GM10266 (cell line): ENCODE measurements around the gene FDPS.

Experiments
- DNase-seq: peaks from one replicate; pipeline ENCODE4 v3.0.0; 2012; ENCODE audit errors: extremely low spot score
- TF ChIP-seq, protein P1 (sequence below): IDR thresholded peaks from 2 replicates; pipeline ENCODE4 v1.5.1; 2012; ENCODE audit warnings: mild to moderate bottlenecking, low read depth; ENCODE audit not compliant: control insufficient read depth, insufficient read depth; ENCODE audit errors: missing control alignments

The FDPS gene

DNA sequence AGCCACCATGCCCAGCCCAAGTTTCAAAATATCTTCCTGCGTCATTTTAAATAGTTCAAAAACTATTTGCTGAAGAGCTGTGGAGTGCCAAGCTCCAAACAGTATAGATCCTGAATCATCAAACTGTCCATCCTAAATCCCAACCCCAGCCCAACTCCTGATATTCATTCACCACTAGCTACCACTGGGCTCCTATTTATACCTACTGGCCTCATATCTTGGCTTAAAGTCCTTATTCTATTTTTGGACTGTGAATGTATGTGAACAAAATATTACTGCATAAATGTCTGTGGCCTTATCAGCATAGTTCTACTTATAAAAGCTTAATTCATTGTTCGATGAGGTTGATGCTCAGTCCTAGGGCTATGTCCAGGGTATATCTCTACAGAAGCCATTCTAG, 41.3 kb upstream of the FDPS start:
- DNase-seq, result no peak
- TF ChIP-seq, protein P1, sequence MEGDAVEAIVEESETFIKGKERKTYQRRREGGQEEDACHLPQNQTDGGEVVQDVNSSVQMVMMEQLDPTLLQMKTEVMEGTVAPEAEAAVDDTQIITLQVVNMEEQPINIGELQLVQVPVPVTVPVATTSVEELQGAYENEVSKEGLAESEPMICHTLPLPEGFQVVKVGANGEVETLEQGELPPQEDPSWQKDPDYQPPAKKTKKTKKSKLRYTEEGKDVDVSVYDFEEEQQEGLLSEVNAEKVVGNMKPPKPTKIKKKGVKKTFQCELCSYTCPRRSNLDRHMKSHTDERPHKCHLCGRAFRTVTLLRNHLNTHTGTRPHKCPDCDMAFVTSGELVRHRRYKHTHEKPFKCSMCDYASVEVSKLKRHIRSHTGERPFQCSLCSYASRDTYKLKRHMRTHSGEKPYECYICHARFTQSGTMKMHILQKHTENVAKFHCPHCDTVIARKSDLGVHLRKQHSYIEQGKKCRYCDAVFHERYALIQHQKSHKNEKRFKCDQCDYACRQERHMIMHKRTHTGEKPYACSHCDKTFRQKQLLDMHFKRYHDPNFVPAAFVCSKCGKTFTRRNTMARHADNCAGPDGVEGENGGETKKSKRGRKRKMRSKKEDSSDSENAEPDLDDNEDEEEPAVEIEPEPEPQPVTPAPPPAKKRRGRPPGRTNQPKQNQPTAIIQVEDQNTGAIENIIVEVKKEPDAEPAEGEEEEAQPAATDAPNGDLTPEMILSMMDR, result no peak

DNA sequence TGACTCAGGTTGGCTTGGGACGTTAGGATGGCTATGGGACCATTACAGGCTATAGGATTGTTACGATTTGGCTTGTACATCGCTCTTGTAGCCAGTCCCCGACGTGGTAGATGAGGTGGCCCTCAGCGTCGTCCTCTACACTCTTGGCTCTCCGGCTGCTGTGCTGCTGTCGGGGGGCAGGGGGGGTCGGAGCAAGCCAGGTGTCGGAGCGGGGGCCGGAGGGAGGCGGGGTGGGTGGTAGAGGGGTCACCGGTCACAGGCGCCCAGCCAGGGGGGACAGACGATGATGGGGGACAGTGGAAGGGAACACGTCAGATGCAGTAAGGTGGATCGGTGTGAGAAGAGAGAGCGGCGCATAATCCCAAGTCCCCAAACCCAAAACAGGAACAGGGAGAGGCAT, 40.0 kb upstream of the FDPS start:
- TF ChIP-seq, protein P1, result no peak

DNA sequence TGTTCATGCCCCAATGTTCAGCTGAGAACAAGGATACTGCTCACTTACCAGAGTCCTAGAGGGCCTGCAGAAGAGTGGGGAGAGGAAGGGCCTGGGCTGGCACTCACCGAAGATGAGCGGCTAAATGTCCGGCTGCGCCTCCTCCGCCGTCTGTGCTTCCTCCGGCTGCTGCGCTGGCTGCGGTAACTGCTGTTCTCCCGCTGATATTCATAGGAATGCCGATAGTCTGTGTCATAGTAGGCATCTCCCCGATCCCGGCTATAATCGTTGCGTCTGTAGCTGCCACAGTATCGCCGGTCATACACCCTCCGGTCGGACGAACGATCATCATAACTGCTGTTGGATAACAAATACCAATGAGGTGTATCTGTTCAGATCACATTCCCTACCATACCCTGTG, 39.3 kb upstream of the FDPS start:
- TF ChIP-seq, protein P1, result no peak
- DNase-seq, result no peak

More for the DNA sequence above, 40.0 kb upstream of the FDPS start:
- no peak for DNase-seq

- TF ChIP-seq, protein P1, result no peak
- DNase-seq, result no peak
These were observed 36.0 kb upstream of the FDPS start for GRCh38 chr1:155272466-155273342.

- DNase-seq, result peak; percentile 97
- TF ChIP-seq, protein P1, result no peak
These were observed 35.1 kb upstream of the FDPS start, which contains the start of gene CLK2 for GRCh38 chr1:155273343-155274245. TSS of gene CLK2 (minus strand) at chr1:155273504. CDS start at chr1:155270977, 2,527 bp downstream.

DNA sequence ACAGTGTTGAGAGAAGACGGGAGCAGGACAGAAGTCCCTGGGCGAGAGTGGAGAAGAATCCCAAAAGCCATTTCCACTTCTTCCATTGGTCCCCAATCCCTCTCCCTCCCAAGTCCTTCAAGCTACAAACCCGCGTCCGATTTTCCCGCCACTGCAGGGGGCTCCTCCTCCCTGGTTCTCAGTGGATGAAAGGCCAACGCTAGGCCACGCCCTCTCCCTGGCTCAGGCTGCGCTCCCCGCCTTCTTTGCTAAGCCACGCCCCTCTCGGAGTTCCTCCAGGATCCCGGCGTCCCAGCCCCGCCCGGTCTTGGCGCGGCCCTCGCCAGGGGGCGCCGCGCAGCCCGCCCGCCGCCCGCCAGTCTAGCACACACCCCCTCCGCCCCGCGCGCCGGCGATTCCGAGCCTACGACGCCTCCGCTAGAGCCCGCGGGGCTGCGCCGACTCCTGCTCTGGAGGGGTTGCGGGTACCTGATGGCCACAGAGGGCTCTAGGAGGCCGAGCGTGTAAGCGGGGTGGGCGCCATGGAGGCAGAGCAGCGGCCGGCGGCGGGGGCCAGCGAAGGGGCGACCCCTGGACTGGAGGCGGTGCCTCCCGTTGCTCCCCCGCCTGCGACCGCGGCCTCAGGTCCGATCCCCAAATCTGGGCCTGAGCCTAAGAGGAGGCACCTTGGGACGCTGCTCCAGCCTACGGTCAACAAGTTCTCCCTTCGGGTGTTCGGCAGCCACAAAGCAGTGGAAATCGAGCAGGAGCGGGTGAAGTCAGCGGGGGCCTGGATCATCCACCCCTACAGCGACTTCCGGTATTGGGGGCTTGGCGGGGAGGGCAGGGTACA, 31.4 kb upstream of the FDPS start, which contains the start of gene HCN3:
TSS of gene HCN3 (plus strand) at position 394 of the 832 bp plus-strand sequence. CDS start at position 522, 128 bp downstream.
- TF ChIP-seq, protein P1, result peak; percentile 58

More for the DNA sequence above, 31.4 kb upstream of the FDPS start, which contains the start of gene HCN3:
- peak; percentile 99 for DNase-seq
